Sigmoid colon (tissue), 7 donors: ENCODE measurements around the gene KRT6C. TPM values are rescaled to one million over a fixed set of nuclear protein-coding genes. Genes with fewer than 3 reads are reported as not detected.
"Not testable (repeated sequence)": the region's sequence is repeated elsewhere in the genome, so short reads cannot be mapped to it uniquely, and the experiment has no call there.

ENCODE experiments used
- DNase-seq: peaks from one replicate; pipeline ENCODE4 v3.0.0-alpha.2; 2019
- H3K27ac ChIP-seq, 4 donors: fragments of 200-600 bp; sonication (generic); one replicate each; pipeline ENCODE4 v1.5.1; 2016 to 2019; ENCODE audit warnings: mild to moderate bottlenecking in 1 of 4
- H3K27me3 ChIP-seq, 3 donors: fragments of 200-600 bp; sonication (generic); one replicate each; pipeline ENCODE4 v1.5.1; 2019; ENCODE audit warnings: mild to moderate bottlenecking in 1 of 3
- H3K36me3 ChIP-seq, 4 donors: fragments of 200-600 bp; sonication (generic); one replicate each; pipeline ENCODE4 v1.5.1; 2016 to 2019
- H3K4me1 ChIP-seq, 4 donors: fragments of 200-600 bp; sonication (generic); one replicate each; pipeline ENCODE4 v1.5.1; 2017 to 2019
- H3K4me3 ChIP-seq, 4 donors: fragments of 200-600 bp; sonication (generic); one replicate each; pipeline ENCODE4 v1.5.1; 2017 to 2019; ENCODE audit warnings: mild to moderate bottlenecking in 2 of 4, moderate library complexity in 1 of 4
- H3K9me3 ChIP-seq, 4 donors: fragments of 200-600 bp in 3 of 4; sonication (generic) in 3 of 4; one replicate each; pipeline versions ENCODE4 v1.5.1 to v1.6.1; 2013 to 2019
- EP300 ChIP-seq, 4 donors: sonication (generic); formaldehyde crosslinking; IDR thresholded peaks; one replicate each; pipeline ENCODE4 v1.6.1; 2017; ENCODE audit warnings: antibody characterized with exemption in 4 of 4
- POLR2A ChIP-seq, 2 donors: fragments of 450-650 bp; IDR thresholded peaks; one replicate each; pipeline ENCODE4 v1.6.1; 2016; ENCODE audit warnings: antibody characterized with exemption in 2 of 2, mild to moderate bottlenecking in 2 of 2, moderate library complexity in 2 of 2
- POLR2AphosphoS5 ChIP-seq, 4 donors: sonication (generic); formaldehyde crosslinking; IDR thresholded peaks; one replicate each; pipeline ENCODE4 v1.6.1; 2017; ENCODE audit warnings: antibody characterized with exemption in 4 of 4
- WGBS, 2 donors: extraction: QIAGEN DNeasy Blood & Tissue Kit; methylation state at CpG; one replicate each; pipeline ENCODE4 v1.1.7; 2013; 5-methylcytosine and 5-hydroxymethylcytosine counted together
- intact Hi-C: fragments of 100-400 bp; cut with DNase I; formaldehyde crosslinking; loops from one replicate; pipeline ENCODE4 v1.15.1; 2023
- polyA plus RNA-seq, 3 donors: library from polyadenylated mRNA; stranded (reverse); fragments of 200-250 nt; gene quantifications; one replicate each; pipeline ENCODE4 v1.2.3, GENCODE V29; 2013
- total RNA-seq, 4 donors: library from RNA; depleted of rRNA; stranded (reverse); fragments of >200 nt; gene quantifications; one replicate each; pipeline ENCODE4 v1.1.0, GENCODE V29; 2016
- TF ChIP-seq, protein P1 (sequence below), 4 experiments: fragments of 450-650 bp in 3 of 4; fragments of 200-600 bp in 1 of 4; IDR thresholded peaks; one replicate each; pipeline ENCODE4 v1.5.1; 2016 to 2019; ENCODE audit warnings: antibody characterized with exemption in 4 of 4, mild to moderate bottlenecking in 3 of 4, moderate library complexity in 2 of 4
- donor health status: healthy with polysubstance abuse.
- donor health status: Bipolar disorder and iron deficiency.
- donor health status: healthy.

KRT6C gene
- total and polyA plus RNA-seq, 7 donors: 0.60 TPM; not detected in 6

DNA sequence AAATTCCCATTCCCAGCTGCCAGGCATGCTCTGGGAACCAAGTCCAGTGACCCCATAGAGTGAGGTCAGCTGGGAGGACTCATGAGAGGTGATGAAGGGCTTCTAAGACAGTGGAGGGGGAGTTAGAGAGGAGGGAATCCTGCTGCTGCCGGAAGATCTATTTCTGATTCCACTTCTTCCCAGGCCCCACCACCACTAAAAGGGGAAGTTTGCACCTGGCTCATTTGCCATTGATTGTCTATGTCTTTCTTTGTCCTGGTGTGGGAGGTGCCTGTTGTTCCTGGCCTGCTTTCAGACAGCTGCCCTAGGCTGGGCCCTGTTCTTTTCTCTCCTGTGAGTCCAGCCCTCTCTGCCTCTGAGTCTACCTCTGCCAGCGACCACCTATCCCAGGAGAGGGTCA lies 22.4 kb upstream of the KRT6C start:
- peaks cover 0 to 35% (median 17%) of the 10 kb centered on the region in 4 donors for H3K4me1 ChIP-seq
- TF ChIP-seq POLR2A (IDR thresholded peaks at IDR 0.05) (no peak), POLR2AphosphoS5 (IDR thresholded peaks at IDR 0.05) (no peak), EP300 (IDR thresholded peaks at IDR 0.05) (no peak)
- TF ChIP-seq, protein P1, sequence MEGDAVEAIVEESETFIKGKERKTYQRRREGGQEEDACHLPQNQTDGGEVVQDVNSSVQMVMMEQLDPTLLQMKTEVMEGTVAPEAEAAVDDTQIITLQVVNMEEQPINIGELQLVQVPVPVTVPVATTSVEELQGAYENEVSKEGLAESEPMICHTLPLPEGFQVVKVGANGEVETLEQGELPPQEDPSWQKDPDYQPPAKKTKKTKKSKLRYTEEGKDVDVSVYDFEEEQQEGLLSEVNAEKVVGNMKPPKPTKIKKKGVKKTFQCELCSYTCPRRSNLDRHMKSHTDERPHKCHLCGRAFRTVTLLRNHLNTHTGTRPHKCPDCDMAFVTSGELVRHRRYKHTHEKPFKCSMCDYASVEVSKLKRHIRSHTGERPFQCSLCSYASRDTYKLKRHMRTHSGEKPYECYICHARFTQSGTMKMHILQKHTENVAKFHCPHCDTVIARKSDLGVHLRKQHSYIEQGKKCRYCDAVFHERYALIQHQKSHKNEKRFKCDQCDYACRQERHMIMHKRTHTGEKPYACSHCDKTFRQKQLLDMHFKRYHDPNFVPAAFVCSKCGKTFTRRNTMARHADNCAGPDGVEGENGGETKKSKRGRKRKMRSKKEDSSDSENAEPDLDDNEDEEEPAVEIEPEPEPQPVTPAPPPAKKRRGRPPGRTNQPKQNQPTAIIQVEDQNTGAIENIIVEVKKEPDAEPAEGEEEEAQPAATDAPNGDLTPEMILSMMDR (IDR thresholded peaks at IDR 0.05): no peak
- 51 to 59% methylated on average over 2 of the region's 2 CpGs for WGBS, 2 donors
- H3K4me3 ChIP-seq: no peak overlapping the region
- no peaks in the 10 kb centered on the region for H3K9me3 ChIP-seq
- no peaks in the 10 kb centered on the region for H3K27me3 ChIP-seq
- no peak overlapping the region for H3K27ac ChIP-seq
- no peak for DNase-seq
- intact Hi-C loops: no loop called here
- no peaks in the 10 kb centered on the region for H3K36me3 ChIP-seq

DNA sequence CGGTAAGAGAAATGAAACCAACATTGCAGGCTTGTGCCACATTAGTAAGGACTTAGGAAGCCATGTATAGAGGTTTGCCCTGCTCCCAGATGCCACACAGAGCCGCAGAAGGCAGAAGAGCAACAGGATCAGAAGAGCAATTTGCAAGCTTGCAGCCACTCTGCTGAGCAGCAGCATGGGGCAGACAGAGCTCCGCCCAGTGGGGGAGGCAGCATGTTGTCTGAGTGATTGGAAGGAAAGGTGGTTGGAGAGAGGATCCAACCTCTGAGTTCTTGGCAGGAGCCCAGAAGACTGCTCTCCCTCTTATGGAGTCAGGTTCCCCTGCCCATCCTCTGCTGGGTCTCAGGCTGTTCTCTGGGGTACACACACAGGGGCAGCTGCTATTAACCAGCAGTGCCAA lies 21.8 kb upstream of the KRT6C start:
- Histone ChIP-seq H3K36me3 (no peaks in the 10 kb centered on the region), H3K27ac (peak overlapping the region in 2 of 4 donors; percentile 5 to 8), H3K9me3 (no peaks in the 10 kb centered on the region), H3K4me1 (peaks cover 0 to 35% (median 17%) of the 10 kb centered on the region in 4 donors), H3K27me3 (no peaks in the 10 kb centered on the region), H3K4me3 (no peak overlapping the region)
- DNase-seq: no peak
- intact Hi-C loops: no loop called here
- TF ChIP-seq, protein P1 (IDR thresholded peaks at IDR 0.05): no peak
- no peak for TF ChIP-seq POLR2A (IDR thresholded peaks at IDR 0.05)
- WGBS, 2 donors: 37 to 47% methylated on average over 3 of the region's 3 CpGs

DNA sequence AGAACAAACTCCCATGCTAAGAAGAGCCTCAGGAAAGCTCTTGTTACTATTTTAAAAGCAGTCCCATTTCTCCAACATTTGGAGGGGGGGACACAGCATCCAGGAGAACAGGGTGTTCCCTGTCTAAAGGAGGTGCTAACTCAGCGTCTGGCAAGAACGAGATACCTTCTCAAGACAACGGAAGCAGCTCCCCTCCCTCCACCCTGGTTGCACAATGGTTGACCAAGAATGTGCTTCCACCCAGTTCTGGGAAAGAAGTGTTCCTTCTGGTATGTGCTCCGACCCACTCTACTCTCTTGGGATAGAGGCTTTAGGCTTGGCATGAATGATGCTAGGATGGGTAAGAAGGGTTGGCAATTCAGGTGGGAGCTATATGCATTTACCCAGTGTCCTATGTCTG lies 20.9 kb upstream of the KRT6C start:
- no peak overlapping the region for H3K27ac ChIP-seq
- H3K27me3 ChIP-seq: no peaks in the 10 kb centered on the region
- H3K4me3 ChIP-seq: no peak overlapping the region
- H3K4me1 ChIP-seq: peaks cover 0 to 35% (median 17%) of the 10 kb centered on the region in 4 donors
- WGBS, 2 donors: 63 to 78% methylated on average over 4 of the region's 4 CpGs
- no peak for TF ChIP-seq POLR2A (IDR thresholded peaks at IDR 0.05)
- peak; percentile 4 to 59 (median 46) for TF ChIP-seq POLR2AphosphoS5 (IDR thresholded peaks at IDR 0.05)
- H3K36me3 ChIP-seq: no peaks in the 10 kb centered on the region
- no peaks in the 10 kb centered on the region for H3K9me3 ChIP-seq
- DNase-seq: peak; percentile 87
- intact Hi-C loops: no loop called here

DNA sequence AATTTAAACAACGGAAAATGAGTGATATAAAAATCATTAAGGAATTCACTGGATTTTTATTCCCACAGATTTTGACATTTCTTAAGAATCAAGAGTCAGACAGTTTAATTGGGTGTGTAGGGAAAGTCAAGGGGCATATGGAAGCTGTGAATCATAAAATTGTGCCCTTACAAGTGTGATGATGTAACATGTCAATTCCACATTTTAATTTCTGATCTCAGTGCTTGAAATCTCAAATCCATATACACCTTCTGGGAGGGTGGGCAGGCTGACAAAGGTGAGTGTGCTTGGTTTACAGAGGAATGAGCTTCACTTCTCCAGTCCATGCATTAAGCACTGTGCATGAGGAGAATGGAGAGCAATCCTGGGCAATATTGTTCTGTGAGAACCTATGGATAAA lies 20.5 kb upstream of the KRT6C start:
- TF ChIP-seq, protein P1 (IDR thresholded peaks at IDR 0.05): no peak
- no peak for TF ChIP-seq POLR2A (IDR thresholded peaks at IDR 0.05)
- TF ChIP-seq EP300 (IDR thresholded peaks at IDR 0.05): no peak
- no peak for TF ChIP-seq POLR2AphosphoS5 (IDR thresholded peaks at IDR 0.05)
- Histone ChIP-seq H3K27me3 (no peaks in the 10 kb centered on the region), H3K27ac (no peak overlapping the region), H3K36me3 (no peaks in the 10 kb centered on the region), H3K9me3 (no peaks in the 10 kb centered on the region), H3K4me3 (no peak overlapping the region), H3K4me1 (peaks cover 0 to 35% (median 17%) of the 10 kb centered on the region in 4 donors)
- intact Hi-C loops: no loop called here
- no peak for DNase-seq
- WGBS, 2 donors: 73 to 87% methylated on average over 1 of the region's 1 CpG

DNA sequence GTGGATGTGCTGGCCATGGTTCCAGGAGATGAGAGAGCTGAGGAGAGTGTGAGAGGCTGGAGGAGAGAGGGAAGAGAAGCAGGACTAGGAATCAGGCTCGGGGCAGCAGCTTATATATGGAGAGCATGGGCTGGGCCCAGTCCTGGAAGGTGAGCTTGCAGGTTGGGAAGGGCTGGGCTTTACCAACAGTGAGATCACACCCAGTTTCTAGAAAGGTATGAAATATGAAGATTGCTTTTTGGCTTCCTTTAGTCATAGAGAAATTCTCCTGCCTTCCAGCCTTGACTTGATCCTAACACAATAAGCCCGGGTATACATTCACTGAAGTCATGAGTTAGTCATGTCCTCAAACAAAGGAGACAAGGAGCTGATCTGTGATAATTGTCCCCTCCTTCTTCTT lies 19.6 kb upstream of the KRT6C start, which contains the start of gene KRT6A:
Gene KRT6A, minus strand, starts transcription at position 86 of the 400 bp plus-strand sequence. Its CDS starts 69 bp downstream, at position 17.
- TF ChIP-seq POLR2A (IDR thresholded peaks at IDR 0.05) (no peak), EP300 (IDR thresholded peaks at IDR 0.05) (no peak), POLR2AphosphoS5 (IDR thresholded peaks at IDR 0.05) (no peak)
- TF ChIP-seq, protein P1 (IDR thresholded peaks at IDR 0.05): no peak
- Histone ChIP-seq H3K4me1 (peaks cover 0 to 35% (median 17%) of the 10 kb centered on the region in 4 donors), H3K27ac (no peak within 1 kb of the TSS), H3K9me3 (no peaks in the 10 kb centered on the region), H3K4me3 (no peak within 1 kb of the TSS), H3K27me3 (no peaks in the 10 kb centered on the region), H3K36me3 (no peaks in the 10 kb centered on the region)
- intact Hi-C loops: no loop called here
- 81 to 91% methylated on average over 2 of the region's 2 CpGs for WGBS, 2 donors
- no peak for DNase-seq

DNA sequence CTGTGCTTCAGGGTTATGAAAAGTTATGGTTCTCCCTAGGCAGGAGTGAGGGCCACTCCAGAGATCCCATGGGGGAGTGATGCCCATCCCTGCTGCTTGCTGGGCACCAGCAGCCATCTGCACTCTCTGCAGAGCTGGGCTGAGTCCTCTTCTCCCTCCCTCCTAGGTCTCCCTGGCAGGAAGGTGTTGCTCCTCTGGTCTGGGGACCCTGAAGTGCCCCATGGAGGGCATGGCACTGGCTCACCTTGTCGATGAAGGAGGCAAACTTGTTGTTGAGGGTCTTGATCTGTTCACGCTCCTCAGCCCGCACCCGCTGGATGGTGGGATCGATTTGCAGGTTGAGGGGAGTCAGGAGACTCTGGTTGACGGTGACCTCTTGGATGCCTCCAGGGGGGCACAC lies 18.8 kb upstream of the KRT6C start:
- peaks cover 0 to 35% (median 17%) of the 10 kb centered on the region in 4 donors for H3K4me1 ChIP-seq
- intact Hi-C loops, H3K36me3 ChIP-seq, H3K9me3 ChIP-seq, H3K4me3 ChIP-seq, DNase-seq, H3K27me3 ChIP-seq, H3K27ac ChIP-seq: not testable (repeated sequence)
- 95% methylated on average over 6 of the region's 6 CpGs for WGBS, 2 donors

DNA sequence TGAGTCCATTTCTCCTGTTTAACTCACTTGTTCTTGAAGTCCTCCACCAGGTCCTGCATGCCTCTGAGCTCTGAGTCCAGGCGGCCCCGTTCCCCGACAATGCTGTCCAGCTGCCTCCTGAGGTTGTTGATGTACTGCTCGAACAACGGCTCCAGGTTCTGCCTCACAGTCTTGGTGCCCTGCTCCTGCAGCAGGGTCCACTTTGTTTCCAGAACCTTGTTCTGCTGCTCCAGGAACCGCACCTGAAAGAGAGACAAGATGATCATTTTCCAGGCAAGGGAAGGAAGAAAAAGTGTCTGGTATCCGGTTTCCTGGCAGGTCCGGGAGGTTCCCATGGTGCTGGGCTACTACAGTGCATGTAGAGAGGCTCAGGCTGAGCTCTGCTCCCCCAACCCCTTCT lies 17.9 kb upstream of the KRT6C start:
- H3K4me3 ChIP-seq, intact Hi-C loops, H3K9me3 ChIP-seq, H3K27me3 ChIP-seq, H3K27ac ChIP-seq, DNase-seq, H3K36me3 ChIP-seq: not testable (repeated sequence)
- H3K4me1 ChIP-seq: peaks cover 0 to 28% (median 17%) of the 10 kb centered on the region in 4 donors
- 88% methylated on average over 8 of the region's 8 CpGs for WGBS, 2 donors
